Neural cell (in vitro differentiated cells): ENCODE measurements around the gene CLEC12A. TPM values are rescaled to one million over a fixed set of nuclear protein-coding genes. Genes with fewer than 3 reads are reported as not detected.

ENCODE experiments used
- H2AFZ ChIP-seq: fragments of 200-600, 300-800 bp; sonication (generic), shearing (Covaris generic); 2 replicates; pipeline ENCODE4 v1.6.0; 2014; ENCODE audit warnings: low read depth, mild to moderate bottlenecking, antibody characterized with exemption, low read length, moderate library complexity
- H3F3A ChIP-seq: fragments of 200-600 bp; shearing (Covaris generic); 2 replicates; pipeline ENCODE4 v1.6.1; 2016; ENCODE audit warnings: mild to moderate bottlenecking, moderate library complexity, mixed read lengths, antibody characterized with exemption, low read length; ENCODE audit not compliant: insufficient read depth, poor library complexity, severe bottlenecking
- H3K27ac ChIP-seq: fragments of 200-600, 300-800 bp; sonication (generic), shearing (Covaris generic); 2 replicates; pipeline ENCODE4 v1.5.1; 2014; ENCODE audit warnings: mild to moderate bottlenecking, low read length, moderate library complexity
- H3K27me3 ChIP-seq: fragments of 300-800, 200-600 bp; sonication (generic), shearing (Covaris generic); 2 replicates; pipeline ENCODE4 v1.6.0; 2014; ENCODE audit warnings: mild to moderate bottlenecking, low read depth, low read length, moderate library complexity; ENCODE audit not compliant: insufficient read depth
- H3K36me3 ChIP-seq: fragments of 300-800, 200-600 bp; sonication (generic), shearing (Covaris generic); 2 replicates; pipeline ENCODE4 v1.5.1; 2014; ENCODE audit warnings: mild to moderate bottlenecking, antibody characterized with exemption, low read length, moderate library complexity; ENCODE audit not compliant: insufficient read depth
- H3K4me2 ChIP-seq: fragments of 300-800, 200-600 bp; sonication (generic), shearing (Covaris generic); 2 replicates; pipeline ENCODE4 v1.6.0; 2014; ENCODE audit warnings: mild to moderate bottlenecking, low read length
- H3K4me3 ChIP-seq: fragments of 300-800, 200-600 bp; sonication (generic), shearing (Covaris generic); 2 replicates; pipeline ENCODE4 v1.5.1; 2014; ENCODE audit warnings: mild to moderate bottlenecking, low read length, moderate library complexity
- H3K79me2 ChIP-seq: fragments of 200-600 bp; shearing (Covaris generic); replicated peaks from 2 replicates; pipeline ENCODE4 v1.6.0; 2014; ENCODE audit warnings: mild to moderate bottlenecking, low read length, moderate library complexity; ENCODE audit not compliant: insufficient read depth
- H3K9ac ChIP-seq: fragments of 300-800, 200-600 bp; sonication (generic), shearing (Covaris generic); 2 replicates; pipeline ENCODE4 v1.6.1; 2016; ENCODE audit warnings: mild to moderate bottlenecking, low read length, mixed read lengths
- H3K9me2 ChIP-seq: fragments of 200-600 bp; shearing (Covaris generic); 2 replicates; pipeline ENCODE4 v1.6.1; 2016; ENCODE audit warnings: mild to moderate bottlenecking, low read length, mixed read lengths; ENCODE audit not compliant: insufficient read depth
- H3K9me3 ChIP-seq: fragments of 200-600, 300-800 bp; sonication (generic), shearing (Covaris generic); 2 replicates; pipeline ENCODE4 v1.6.1; 2016; ENCODE audit warnings: mild to moderate bottlenecking, mixed run types, low read length, moderate library complexity, mixed read lengths
- H4K20me1 ChIP-seq: fragments of 200-600 bp; shearing (Covaris generic); 2 replicates; pipeline ENCODE4 v1.6.1; 2016; ENCODE audit warnings: mild to moderate bottlenecking, mixed run types; ENCODE audit not compliant: insufficient read depth
- EP300 ChIP-seq: fragments of 450-650 bp; conservative IDR thresholded peaks from 2 replicates; pipeline ENCODE4 v1.6.1; 2014; ENCODE audit warnings: antibody characterized with exemption, mild to moderate bottlenecking, moderate library complexity; ENCODE audit not compliant: poor library complexity, severe bottlenecking
- EZH2 ChIP-seq: fragments of 200-600, 300-800 bp; shearing (Covaris generic), sonication (generic); IDR thresholded peaks from 2 replicates; pipeline ENCODE4 v1.6.1; 2014; ENCODE audit warnings: antibody characterized with exemption, low read length, borderline replicate concordance, mild to moderate bottlenecking; ENCODE audit not compliant: insufficient read depth, poor library complexity, severe bottlenecking
- MXI1 ChIP-seq: fragments of 450-650 bp; conservative IDR thresholded peaks from 2 replicates; pipeline ENCODE4 v1.6.1; 2014; ENCODE audit warnings: antibody characterized with exemption, mild to moderate bottlenecking; ENCODE audit not compliant: poor library complexity, severe bottlenecking
- POLR2AphosphoS5 ChIP-seq: IDR thresholded peaks from 2 replicates; pipeline ENCODE4 v1.6.1; 2012
- RAD21 ChIP-seq: fragments of 450-650 bp; conservative IDR thresholded peaks from 2 replicates; pipeline ENCODE4 v1.6.1; 2014; ENCODE audit warnings: antibody characterized with exemption, mild to moderate bottlenecking, moderate library complexity
- SMC3 ChIP-seq: fragments of 450-650 bp; conservative IDR thresholded peaks from 2 replicates; pipeline ENCODE4 v1.6.1; 2014; ENCODE audit warnings: antibody characterized with exemption, mild to moderate bottlenecking, moderate library complexity; ENCODE audit not compliant: poor library complexity
- TAF1 ChIP-seq: IDR thresholded peaks from 2 replicates; pipeline ENCODE4 v1.6.1; 2012; ENCODE audit warnings: low read depth
- polyA plus RNA-seq: library from polyadenylated mRNA; depleted of rRNA; stranded (reverse); fragments of >200 nt; gene quantifications from 2 replicates; pipeline ENCODE4 v1.2.3, GENCODE V29; 2014
- TF ChIP-seq, protein P1 (sequence below): IDR thresholded peaks from 2 replicates; pipeline ENCODE4 v1.6.1; 2012; ENCODE audit warnings: borderline replicate concordance
- TF ChIP-seq, protein P2 (sequence below): fragments of 450-650 bp; IDR thresholded peaks from 2 replicates; pipeline ENCODE4 v1.5.1; 2014; ENCODE audit warnings: antibody characterized with exemption, mild to moderate bottlenecking, moderate library complexity; ENCODE audit not compliant: poor library complexity, severe bottlenecking

The CLEC12A gene
- polyA plus RNA-seq, 1 donor from 2014 or later = not detected

DNA sequence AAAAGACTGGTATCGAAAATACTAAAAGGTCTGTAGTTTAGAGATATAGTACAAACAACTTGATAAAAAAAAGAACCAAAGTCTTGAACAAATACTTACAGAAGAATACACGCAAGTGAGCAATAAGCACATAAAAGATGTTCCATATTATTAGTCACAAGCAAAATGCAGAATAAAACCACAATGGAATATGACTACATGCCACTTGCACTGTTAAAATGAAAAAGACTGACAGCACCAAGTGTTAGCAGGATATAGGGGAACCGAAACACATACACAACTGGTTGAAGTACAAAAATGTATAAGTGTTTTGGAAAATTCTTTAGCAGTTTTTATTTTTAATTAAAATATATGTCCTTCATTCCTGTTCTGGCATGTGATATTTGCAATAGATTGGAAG is 42.6 kb upstream of the CLEC12A start:
- Histone ChIP-seq H2AFZ (no peak overlapping the region), H4K20me1 (no peaks in the 10 kb centered on the region), H3K36me3 (no peaks in the 10 kb centered on the region), H3F3A (no peaks in the 10 kb centered on the region), H3K79me2 (no peaks in the 10 kb centered on the region), H3K27me3 (no peaks in the 10 kb centered on the region), H3K9me3 (no peaks in the 10 kb centered on the region), H3K4me2 (no peak overlapping the region), H3K9me2 (no peaks in the 10 kb centered on the region), H3K4me3 (no peak overlapping the region), H3K9ac (no peak overlapping the region), H3K27ac (no peak overlapping the region)
- TF ChIP-seq POLR2AphosphoS5 (no peak), SMC3 (no peak), EP300 (no peak), RAD21 (no peak), MXI1 (no peak), TAF1 (no peak), EZH2 (no peak)
- TF ChIP-seq, protein P1, sequence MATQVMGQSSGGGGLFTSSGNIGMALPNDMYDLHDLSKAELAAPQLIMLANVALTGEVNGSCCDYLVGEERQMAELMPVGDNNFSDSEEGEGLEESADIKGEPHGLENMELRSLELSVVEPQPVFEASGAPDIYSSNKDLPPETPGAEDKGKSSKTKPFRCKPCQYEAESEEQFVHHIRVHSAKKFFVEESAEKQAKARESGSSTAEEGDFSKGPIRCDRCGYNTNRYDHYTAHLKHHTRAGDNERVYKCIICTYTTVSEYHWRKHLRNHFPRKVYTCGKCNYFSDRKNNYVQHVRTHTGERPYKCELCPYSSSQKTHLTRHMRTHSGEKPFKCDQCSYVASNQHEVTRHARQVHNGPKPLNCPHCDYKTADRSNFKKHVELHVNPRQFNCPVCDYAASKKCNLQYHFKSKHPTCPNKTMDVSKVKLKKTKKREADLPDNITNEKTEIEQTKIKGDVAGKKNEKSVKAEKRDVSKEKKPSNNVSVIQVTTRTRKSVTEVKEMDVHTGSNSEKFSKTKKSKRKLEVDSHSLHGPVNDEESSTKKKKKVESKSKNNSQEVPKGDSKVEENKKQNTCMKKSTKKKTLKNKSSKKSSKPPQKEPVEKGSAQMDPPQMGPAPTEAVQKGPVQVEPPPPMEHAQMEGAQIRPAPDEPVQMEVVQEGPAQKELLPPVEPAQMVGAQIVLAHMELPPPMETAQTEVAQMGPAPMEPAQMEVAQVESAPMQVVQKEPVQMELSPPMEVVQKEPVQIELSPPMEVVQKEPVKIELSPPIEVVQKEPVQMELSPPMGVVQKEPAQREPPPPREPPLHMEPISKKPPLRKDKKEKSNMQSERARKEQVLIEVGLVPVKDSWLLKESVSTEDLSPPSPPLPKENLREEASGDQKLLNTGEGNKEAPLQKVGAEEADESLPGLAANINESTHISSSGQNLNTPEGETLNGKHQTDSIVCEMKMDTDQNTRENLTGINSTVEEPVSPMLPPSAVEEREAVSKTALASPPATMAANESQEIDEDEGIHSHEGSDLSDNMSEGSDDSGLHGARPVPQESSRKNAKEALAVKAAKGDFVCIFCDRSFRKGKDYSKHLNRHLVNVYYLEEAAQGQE = no peak
- TF ChIP-seq, protein P2, sequence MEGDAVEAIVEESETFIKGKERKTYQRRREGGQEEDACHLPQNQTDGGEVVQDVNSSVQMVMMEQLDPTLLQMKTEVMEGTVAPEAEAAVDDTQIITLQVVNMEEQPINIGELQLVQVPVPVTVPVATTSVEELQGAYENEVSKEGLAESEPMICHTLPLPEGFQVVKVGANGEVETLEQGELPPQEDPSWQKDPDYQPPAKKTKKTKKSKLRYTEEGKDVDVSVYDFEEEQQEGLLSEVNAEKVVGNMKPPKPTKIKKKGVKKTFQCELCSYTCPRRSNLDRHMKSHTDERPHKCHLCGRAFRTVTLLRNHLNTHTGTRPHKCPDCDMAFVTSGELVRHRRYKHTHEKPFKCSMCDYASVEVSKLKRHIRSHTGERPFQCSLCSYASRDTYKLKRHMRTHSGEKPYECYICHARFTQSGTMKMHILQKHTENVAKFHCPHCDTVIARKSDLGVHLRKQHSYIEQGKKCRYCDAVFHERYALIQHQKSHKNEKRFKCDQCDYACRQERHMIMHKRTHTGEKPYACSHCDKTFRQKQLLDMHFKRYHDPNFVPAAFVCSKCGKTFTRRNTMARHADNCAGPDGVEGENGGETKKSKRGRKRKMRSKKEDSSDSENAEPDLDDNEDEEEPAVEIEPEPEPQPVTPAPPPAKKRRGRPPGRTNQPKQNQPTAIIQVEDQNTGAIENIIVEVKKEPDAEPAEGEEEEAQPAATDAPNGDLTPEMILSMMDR = no peak

DNA sequence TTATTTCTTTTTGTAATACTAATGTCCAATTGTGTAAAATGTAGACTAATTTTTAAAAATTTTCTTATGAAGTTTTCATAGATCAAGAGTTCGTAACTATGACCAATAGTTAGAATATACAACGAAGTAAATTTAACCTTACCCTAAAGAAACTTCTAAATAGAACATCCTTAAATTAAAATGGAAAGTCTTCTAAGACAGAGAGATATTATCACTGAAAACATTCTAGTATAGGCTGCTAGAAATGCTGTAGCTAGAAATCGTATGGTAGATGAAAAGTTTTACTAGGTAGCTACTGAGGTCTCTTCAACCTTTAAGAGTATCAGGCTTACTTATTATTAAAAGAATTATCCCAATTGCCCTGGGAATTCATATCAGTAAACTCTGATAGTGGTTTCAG is 40.0 kb upstream of the CLEC12A start:
- TF ChIP-seq, protein P1 = no peak
- no peak for TF ChIP-seq EZH2
- no peak for TF ChIP-seq SMC3
- no peak for TF ChIP-seq RAD21
- no peak for TF ChIP-seq EP300
- TF ChIP-seq TAF1 = no peak
- TF ChIP-seq, protein P2 = no peak
- no peak for TF ChIP-seq MXI1
- no peak for TF ChIP-seq POLR2AphosphoS5
- no peak overlapping the region for H3K9ac ChIP-seq
- H3K36me3 ChIP-seq = no peaks in the 10 kb centered on the region
- H3K9me2 ChIP-seq = no peaks in the 10 kb centered on the region
- no peaks in the 10 kb centered on the region for H3K27me3 ChIP-seq
- no peaks in the 10 kb centered on the region for H3F3A ChIP-seq
- no peaks in the 10 kb centered on the region for H4K20me1 ChIP-seq
- H3K4me2 ChIP-seq = no peak overlapping the region
- no peaks in the 10 kb centered on the region for H3K79me2 ChIP-seq
- no peak overlapping the region for H2AFZ ChIP-seq
- H3K4me3 ChIP-seq = no peak overlapping the region
- H3K9me3 ChIP-seq = no peaks in the 10 kb centered on the region
- no peak overlapping the region for H3K27ac ChIP-seq
